TTC549 (cell line): ENCODE data around the gene ROS1.

Experiments used
- FAIRE-seq: peaks from 2 replicates; lab custom pipeline; 2012; peaks lifted over from hg19 to GRCh38; lab: Jason Lieb, UNC

The ROS1 gene

DNA sequence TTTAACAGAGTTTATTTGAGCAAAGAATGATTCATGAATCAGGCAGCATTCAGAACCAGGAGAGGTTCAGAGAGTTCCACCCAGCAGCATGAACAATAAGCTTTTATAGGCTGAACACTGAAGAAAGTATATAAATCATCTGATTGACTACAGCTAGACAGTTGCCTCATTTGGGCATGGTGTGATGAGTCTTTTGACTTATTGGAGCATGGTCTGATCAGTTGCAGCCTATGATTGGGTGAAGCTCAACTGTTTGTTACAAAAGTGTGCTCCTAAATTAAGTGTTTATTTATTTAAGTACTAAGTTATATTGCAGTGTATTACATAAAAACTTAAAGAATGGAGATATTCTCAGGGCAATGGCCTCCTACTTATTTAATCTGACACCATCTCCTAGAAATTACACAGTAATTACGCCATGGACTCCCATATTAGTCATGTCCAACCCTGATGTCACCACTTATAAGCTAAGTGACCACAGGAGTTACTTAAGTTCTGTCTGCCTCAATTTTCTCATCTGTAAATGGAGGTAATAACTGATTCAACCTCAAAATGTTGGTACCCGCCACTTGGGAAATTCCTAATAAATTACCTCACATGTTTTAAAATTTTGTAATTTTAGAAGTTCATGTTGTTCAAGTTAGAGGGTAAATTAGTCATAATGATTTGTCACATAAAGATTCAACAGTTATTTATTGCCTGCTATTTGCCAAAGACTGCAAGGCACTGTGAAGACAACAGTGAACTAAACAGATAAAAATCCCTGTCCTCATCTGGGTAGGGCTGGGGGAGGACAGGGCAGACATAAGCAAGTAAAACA lies 15.2 kb upstream of the ROS1 start:
- FAIRE-seq = no peak

DNA sequence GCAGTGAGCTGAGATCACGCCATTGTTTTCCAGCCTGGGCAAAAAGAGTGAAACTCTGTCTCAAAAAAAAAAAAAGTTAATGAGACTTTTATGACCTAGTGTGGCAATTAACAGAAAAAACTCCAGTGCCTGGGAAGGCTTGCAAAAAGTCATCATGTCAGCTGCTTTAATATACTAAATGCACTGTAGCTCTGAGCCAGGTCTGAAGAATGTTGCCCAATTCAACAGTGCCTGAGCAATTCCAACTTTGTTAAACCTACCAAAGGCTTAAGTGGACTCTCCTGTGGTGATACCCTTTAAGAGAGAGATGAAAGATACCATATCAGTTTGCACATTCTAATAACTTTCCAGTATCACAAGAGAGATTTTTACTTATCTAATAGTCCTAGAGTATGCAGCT lies 6.5 kb upstream of the ROS1 start:
- no peak for FAIRE-seq

DNA sequence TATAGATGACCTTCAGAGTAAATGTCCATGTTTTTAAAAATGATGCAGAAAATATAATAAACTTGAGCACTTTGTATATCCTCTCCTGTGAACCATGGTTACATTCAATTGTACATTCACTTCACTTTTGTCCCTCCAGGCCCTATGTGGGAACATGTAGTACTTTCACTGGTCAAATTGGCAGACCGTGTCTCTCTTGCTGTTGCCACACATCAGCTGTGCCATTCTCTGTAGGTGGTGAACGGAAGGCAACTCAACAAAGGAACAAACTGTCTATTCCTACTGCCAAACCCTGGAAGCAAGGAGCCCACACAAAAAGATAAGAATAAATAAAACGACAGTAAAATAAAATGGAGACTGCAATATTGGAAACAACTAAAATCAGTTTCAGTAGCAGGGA lies 2.0 kb downstream of the ROS1 start:
- no peak for FAIRE-seq

DNA sequence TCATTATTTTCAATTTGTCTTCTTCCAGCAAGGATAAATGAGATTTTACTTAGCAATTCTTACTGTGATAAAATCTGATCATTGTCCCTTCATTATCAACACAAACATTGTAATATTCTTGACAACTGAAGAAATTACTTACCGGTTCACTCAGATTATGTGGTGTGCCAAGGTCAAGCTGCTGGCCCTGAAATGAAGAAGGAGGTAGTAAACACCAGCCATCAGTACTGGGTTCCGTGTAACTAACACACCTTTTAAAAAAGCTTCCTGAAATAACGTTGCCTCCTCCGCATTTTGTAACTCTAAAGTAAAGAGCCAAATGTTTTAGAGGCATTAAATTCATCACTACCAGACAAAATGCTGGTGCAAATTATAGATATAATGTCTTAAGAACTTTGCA lies 7.4 kb downstream of the ROS1 start:
- FAIRE-seq = no peak

DNA sequence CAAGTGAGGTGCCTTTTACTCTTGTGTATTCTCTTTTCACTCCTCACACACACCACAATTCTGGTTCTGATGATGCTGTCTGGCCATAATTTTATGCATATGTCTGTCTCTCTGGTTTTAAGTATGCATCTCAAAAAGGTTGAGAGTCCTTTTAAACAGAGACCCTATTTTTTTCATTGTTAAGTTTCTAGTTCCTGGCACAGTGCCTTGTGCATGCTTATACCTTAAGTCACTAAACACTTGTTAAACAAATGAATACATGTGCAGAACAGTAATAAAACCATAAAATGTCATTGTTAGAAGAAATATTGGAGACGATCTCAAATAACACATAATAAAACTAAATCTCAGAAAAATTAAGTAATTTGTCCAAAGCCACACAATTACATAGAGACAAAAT lies 7.9 kb downstream of the ROS1 start:
- FAIRE-seq = no peak

DNA sequence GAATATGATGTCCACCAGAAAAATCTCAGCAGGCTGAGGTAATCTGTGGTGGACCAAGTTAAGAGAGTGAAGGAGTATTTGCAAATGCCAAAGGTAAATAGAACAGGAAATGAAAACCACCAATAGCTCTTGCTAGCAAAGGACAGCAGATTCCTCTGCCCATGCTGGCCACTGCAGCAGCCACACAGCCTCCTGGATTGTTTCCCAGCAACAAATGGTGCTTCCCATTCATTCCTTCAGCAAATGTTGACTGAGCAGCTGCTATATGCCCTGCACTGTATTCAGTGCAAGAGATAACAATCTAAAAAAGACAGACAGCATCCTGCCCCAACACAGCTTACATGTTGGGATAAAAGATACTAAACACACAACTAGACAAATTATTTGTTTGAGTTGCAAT lies 11.0 kb downstream of the ROS1 start:
- FAIRE-seq = no peak

DNA sequence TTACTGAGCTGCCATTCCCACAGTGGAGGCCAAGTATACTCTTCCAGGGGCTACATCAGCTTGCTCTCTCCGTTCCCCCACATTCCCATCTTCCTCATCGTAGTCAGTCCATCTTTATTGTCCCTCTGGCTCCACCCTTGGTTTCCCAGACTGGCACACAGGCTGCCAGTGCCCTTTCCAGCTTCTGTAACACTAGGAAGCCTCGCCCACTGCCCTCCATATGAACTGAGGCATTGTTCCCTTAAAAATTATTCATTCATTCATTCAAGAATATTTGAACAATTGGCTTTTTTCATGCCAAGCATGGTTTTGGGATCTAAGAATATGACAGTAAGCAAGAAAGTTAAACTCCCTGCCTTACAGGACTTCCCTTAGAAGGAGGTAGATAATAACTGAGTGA lies 14.3 kb downstream of the ROS1 start:
- FAIRE-seq = no peak

DNA sequence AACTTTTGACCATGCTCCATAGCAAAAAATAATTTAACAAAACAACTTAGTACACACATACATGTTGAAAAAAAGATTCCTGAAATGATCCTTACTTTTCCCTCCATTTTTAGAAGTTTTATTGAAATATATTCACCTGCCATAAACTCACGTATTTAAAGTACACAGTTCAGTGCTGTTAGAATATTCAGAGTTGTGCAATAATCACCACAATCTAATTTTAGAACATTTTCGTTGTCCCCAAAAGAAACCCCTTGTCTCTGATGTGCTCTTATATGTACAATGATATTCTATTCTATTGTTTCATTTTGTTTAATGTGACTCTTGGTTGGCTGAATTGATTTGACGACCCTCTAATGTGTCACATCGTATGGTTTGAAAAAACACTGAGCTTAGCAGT lies 15.9 kb downstream of the ROS1 start:
- FAIRE-seq = no peak

DNA sequence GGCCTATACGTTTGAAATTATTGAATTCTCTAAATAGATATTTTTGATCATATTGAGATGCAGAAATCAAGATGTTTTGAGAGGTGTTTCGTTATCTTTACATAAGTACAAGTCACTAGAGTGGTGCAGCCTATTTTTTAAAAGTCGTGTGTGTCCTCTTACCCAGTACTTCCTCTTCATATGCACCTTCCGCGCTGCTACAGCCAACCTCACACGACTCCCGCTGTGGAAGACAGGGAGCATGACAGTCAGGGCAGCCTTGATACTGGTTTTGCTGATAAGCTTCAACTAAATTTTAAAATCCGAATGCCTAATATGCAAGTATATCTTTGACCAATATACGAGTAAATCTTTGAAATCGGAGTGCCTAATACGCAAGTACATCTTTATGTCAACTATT lies 16.3 kb downstream of the ROS1 start:
- no peak for FAIRE-seq

DNA sequence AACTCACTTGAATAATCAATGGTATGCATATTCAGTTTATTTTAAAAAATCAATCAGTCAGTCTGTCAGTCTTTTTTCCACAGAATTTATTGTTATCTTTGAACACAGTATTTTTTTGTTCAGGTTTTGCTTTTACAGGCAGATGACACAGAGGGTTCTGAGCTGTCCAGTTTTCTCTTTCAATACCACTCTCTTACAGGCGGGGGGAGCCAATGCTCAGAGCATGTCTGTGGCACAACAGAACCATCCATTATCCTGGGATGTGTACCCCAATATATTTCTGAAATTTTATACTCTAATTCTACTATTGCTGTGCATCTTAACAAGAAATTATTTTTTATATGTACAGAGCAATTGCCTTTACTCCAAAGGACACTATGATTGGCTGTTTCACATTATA lies 21.2 kb downstream of the ROS1 start:
- no peak for FAIRE-seq

DNA sequence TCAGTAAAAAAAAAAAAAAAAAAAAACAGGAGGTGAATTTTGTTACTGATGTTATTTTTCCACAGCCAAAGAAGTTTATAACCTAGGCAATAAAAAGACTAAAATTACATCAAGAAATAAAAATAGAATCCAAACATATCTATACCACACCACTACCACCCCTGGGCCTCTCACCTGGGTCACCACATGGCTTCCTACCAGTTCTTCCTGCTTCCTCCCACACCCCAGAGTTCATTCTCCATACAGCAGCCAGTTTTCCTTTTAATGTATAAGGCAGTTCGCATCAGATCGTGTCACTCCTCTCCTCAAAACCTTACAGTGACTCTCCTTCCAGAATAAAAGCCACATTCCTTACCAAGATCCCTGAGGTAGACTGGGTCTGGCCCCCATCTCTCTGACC lies 23.9 kb downstream of the ROS1 start:
- FAIRE-seq = no peak

DNA sequence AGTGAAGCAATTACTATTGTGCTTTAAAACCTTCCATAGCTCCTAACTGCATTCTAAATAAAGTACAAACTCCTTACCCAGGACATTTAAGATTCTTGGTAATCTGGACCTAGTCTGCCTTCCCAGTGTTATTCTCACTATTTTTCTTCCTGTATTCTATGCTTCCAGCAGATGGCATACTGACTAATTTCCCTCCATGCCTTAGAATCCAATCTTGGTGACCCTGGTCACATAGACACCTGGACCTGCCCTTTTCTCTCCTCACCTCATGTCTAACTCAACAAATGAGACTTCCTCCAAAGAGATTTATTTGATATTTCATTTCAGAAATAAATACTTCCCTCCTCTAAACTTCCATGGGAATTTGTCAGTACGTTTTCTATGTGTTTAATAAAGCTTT lies 25.8 kb downstream of the ROS1 start:
- FAIRE-seq = no peak

DNA sequence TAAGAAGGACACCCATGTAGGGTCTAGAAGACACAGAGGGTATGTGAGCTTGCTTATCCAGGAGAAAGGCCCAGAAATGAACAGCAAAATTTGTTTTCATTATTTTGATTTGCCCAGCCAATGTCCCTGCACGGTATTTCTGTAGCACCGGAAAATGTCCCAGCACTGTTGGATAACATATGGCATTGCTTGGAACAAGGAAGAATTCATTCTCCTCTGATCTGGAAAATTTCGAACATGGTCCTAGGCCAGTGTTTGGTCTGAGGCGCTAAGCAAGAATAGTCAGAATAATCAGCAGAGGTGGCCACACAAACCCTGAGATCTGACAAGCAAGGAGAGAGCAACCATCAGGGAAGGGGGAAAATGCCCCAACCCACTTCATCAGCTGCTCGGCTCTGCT lies 26.6 kb downstream of the ROS1 start:
- no peak for FAIRE-seq

DNA sequence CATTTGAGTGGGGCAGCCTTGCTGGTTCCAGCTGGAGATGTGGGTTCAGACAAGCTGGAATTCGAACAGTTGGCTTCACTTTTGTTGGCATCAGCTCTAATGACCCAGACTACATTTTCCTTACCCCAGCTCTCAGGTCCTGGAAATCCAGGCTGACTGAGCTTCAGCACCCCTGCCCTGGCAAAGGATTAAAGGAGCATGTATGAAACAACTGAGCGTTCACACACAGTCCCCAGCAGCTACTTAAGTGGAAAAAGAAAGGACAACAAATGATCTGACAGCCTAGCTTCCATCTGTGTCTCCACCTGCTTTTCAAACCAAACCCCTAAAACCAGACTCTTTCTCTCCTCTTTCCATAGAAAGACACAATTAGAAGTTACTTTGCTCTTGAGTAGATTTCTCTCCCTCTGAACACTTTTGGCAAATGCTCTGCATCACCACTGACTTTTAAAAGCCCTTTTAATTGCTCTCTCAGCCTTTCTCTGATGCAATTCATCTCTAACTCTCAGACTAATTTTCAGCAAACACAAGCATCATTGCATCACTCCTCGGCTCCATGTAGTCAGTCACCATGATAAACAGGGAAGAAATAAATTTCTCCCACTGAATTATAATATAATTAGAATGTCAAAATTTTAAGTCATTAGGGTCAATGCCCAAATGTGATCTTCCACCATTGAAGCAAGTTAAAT lies 28.1 kb downstream of the ROS1 start:
- no peak for FAIRE-seq

DNA sequence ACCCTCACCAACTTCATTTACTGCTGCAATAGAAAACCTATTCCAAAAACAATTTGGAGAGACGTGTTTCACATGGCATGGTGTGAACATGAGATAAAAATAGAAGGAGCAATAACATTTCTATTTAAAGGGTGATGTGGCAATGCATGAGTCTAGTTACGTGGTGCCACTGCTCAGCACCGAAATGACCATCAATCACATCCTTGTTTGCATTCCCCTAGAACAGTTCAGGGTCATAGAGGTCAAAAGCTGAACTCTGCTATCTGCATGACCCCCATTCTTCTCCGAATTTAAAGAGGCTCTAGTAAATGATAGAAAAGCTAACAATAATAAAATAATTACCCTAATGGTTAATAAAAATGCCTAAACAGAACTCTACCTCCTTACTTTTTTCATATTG lies 29.5 kb downstream of the ROS1 start:
- no peak for FAIRE-seq

DNA sequence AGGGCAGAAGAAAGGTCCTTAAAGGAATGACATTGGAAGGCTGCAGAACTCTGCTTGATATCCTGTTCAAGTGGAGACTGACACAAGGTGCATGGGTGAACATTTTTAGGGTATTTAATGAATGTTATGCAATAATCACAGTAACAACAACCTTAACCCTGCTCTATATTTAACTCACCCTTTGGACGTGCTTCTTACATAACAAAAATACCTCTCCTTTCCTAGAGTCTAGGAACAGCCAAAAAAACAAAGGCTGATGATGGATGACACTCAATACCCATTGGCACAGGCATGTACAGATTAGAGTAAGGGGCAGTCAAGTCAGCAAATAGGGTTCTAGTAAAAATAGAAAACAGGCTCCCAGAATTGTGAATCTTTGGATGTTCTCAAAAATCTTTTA lies 30.6 kb downstream of the ROS1 start:
- FAIRE-seq = no peak

DNA sequence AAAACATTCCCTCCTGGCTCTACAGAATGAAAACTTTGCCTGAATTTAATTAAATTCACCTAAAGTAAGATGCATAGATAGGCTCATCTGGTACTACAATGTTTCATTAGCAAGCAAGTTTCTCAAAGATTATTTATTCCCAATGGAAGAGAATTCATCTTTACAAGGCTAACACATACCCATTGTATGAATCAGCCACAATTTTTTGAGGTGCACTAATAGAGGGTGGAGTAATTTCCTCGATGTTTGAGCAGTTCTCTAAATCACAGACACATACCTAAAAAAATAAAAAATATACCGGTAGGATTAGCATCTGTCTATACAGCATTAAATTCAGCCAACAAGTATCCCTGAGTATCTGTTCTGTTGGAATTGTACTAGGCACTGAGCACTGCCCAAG lies 32.7 kb downstream of the ROS1 start:
- no peak for FAIRE-seq

DNA sequence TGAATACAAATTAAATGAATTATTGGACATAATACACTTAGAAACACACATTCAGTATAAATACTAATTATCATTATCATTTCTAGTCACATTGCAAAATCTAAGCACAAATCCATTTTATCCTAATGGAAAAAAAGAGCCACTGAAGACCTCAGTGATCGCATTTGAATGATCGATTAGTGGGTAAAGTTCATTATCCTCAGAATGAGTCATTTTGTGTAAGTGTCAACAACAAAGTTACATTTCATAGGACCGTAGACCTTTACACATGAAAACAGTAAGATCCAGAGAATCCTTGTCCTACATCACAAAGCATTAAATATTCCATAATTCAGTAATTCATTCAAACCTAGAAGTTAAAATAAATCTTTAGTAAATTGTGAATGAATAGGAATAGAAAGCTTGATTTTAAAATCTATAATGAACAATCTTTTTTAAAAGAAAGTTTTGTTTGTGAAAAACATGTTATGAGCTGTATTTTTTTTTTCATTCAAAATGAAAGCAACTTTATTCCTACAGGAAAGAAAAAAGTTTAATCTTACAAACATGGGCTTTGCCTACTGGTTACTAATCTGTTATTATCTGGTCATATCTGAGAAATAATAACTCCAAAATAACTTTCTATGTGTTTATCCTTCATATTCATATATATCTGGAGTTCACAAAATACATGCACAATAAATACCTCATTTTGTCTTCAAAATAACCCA lies 33.7 kb downstream of the ROS1 start:
- no peak for FAIRE-seq

DNA sequence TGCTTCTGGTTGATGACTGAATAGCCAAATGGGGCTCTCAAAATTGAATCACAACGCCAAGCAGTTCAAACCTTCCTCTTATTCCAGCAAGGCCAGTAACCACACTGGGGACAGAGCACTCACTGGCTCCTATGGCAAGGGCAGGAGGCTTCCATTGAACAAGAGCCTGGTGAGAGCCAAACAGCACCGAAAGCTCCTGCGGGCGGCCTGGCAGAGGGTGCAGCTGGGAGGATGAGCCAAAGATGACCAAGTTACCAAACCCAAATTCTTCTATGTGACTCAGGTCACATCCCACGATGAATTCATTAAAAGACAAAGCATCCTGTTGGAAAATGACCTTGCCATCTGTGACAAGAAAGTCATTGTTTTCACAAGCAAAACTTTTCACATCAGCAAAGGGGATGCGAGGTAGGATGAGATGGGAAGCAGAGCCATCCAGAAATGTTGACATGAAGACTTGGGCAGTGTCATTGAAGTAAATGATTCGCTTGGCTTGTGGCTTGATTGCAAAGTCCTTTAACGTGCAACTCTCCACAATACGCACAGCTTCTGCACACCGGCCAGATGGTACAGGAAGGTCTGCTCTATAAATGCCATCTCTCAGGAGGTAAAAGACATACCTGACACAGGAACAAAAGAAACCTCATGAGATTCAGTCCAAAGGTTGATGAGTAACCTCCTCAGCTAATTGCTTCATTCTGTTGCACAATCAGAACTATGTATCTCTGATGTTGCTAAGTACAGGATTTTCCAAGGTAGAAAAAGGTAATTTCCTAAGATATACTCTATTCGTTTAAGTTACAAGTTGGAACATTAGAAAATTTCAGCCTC lies 36.3 kb downstream of the ROS1 start:
- FAIRE-seq = no peak

DNA sequence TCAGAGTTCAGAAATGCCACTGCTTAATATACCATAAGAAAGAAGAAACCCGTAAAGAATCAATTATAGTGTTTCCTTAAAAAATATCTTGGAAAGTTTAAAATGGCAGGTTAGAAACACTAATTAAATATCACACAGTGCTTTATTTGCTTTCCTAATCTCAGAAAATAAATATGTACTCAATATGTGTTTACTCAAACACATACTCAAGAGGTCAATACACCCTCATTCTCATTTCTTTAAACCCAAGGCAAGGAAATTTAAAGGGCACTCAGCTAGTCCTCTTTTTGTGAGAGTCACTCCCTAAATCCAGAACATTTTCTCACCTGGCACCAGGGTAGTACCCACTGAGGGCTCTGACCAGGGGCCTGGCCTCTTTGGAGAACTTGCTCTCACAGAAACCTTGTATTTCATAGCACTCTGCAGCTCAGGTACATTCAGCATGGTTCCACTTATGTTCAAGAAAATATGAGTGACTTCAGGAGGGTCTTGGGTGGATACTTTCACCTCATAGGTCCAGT lies 38.2 kb downstream of the ROS1 start:
- no peak for FAIRE-seq

DNA sequence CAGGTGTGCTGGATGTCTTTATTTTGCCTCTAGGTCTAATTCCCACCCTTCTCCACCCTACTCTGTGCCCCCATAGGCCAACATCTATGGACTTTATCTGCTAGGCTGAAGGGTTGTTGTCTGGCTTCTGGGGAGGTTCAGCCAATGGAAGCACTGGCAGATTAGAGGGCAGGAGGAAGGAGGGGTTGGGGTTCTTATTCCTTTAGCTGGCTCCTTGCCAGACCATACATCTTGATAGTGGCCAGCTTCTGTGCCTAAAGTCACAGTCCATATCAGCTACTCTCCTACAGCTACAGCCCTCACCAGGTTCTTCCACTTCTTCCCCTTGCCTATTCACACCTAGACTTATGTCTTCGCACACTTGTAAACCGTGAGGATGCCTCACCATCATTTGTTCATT lies 41.1 kb downstream of the ROS1 start:
- no peak for FAIRE-seq

DNA sequence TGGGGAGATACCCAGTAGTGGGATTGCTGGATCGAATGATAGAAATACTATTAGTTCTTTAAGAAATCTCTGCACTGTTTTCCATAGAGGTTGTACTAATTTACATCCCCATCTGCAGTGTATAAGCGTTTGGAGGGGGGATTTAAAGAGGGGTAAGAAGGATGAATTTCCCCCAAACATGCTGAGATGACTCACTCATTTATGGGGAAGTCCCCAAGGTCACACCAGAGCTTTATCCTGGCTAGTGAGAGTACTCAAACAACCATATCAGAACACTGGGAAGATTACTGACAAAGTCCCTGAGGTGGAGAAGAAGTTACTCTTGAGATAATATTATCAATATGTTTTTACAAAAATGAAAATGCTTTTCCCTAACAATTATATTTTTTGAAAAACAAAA lies 44.0 kb downstream of the ROS1 start:
- no peak for FAIRE-seq
